ENCODE data around the gene C5orf22. TPM values are rescaled to one million over a fixed set of nuclear protein-coding genes. Genes with fewer than 3 reads are reported as not detected.

Gene C5orf22
- total and polyA plus RNA-seq, 2 of the 4 experiments (the other 2 are of a cell fraction) = 11.2 to 19.9 TPM

- CTCF ChIA-PET = no interaction called here
- 96% methylated on average over 9 of the region's 10 CpGs; no CpG with 5 or more reads in 1 of the 2 experiments for WGBS, 2 experiments (ENCODE audit: extremely low coverage in 2 of 2, insufficient read length in 1 of 2)
These were observed 27.6 kb upstream of the C5orf22 start for GRCh38 chr5:31504529-31504928.

More at GRCh38 chr5:31504529-31504928, 27.6 kb upstream of the C5orf22 start:
- DNase-seq (no peak), ATAC-seq (ENCODE audit: low read depth) (no peak)
- Histone ChIP-seq H3K4ac (ENCODE audit: low read depth, low read length) (no peak overlapping the region), H4K20me1 (ENCODE audit: insufficient read depth, low read length) (no peaks in the 10 kb centered on the region), H2BK20ac (ENCODE audit: low read depth, low read length) (no peak overlapping the region), H3K4me3 (ENCODE audit: insufficient read depth, low read depth, low read length) (no peak overlapping the region), H4K5ac (ENCODE audit: low read depth, low read length) (no peak overlapping the region), H2BK15ac (ENCODE audit: low read depth, low read length) (no peak overlapping the region), H3K4me2 (ENCODE audit: low read depth, low read length) (no peak overlapping the region), H4K91ac (ENCODE audit: insufficient read depth, low read depth, low read length) (no peak overlapping the region), H3K27me3 (ENCODE audit: control insufficient read depth, insufficient read depth, low read length) (no peaks in the 10 kb centered on the region), H2AFZ (replicated peaks; ENCODE audit: low read length, poor library complexity) (no peak overlapping the region), H4K8ac (ENCODE audit: low read depth in 2 of 2, low read length in 2 of 2) (no peak overlapping the region), H3K27ac (ENCODE audit: insufficient read depth, low read length) (no peak overlapping the region), H3K9ac (ENCODE audit: low read depth, low read length) (no peak overlapping the region), H3K14ac (replicated peaks; ENCODE audit: low read depth, low read length) (no peak overlapping the region), H3K18ac (ENCODE audit: low read depth, low read length) (no peak overlapping the region), H3K36me3 (ENCODE audit: control insufficient read depth, insufficient read depth, low read length) (peaks cover 51% of the 10 kb centered on the region), H3K23ac (ENCODE audit: low read depth, low read length) (no peak overlapping the region), H2BK5ac (ENCODE audit: low read depth, low read length, poor library complexity, severe bottlenecking) (no peak overlapping the region), H2BK120ac (ENCODE audit: low read depth, low read length) (no peak overlapping the region), H3K79me1 (ENCODE audit: low read depth in 1 of 2, low read length in 2 of 2) (peaks cover 0 to 8% of the 10 kb centered on the region in 2 experiments; a peak in 2 of 4 replicates), H3K56ac (ENCODE audit: extremely low read depth, insufficient read depth, low read length) (no peak overlapping the region), H2AK9ac (replicated peaks; ENCODE audit: low read depth, low read length, poor library complexity) (no peak overlapping the region), H3K4me1 (ENCODE audit: control insufficient read depth, insufficient read depth, low read length) (no peaks in the 10 kb centered on the region), H2AK5ac (ENCODE audit: low read depth, low read length) (no peak overlapping the region), H3K9me1 (ENCODE audit: insufficient read depth, low read length) (peaks cover 9% of the 10 kb centered on the region; the same call in 1 of the 2 replicates), H3K9me3 (ENCODE audit: control insufficient read depth, insufficient read depth, low read length) (no peaks in the 10 kb centered on the region)
- in situ Hi-C loops (cut with MboI; ENCODE audit: low sequenced_read_pairs) = no loop called here
- TF ChIP-seq BHLHE40 (IDR thresholded peaks at IDR 0.05; ENCODE audit: low read depth, low read length) = no peak
- no peak for TF ChIP-seq FOS (IDR thresholded peaks at IDR 0.05; ENCODE audit: low read depth, low read length)
- no peak for TF ChIP-seq ELK1 (IDR thresholded peaks at IDR 0.05; ENCODE audit: borderline replicate concordance, low read depth, low read length)
- no peak for TF ChIP-seq POLR2A (IDR thresholded peaks at IDR 0.05; ENCODE audit: low read depth, low read length)
- no peak for TF ChIP-seq RAD21 (IDR thresholded peaks at IDR 0.05; ENCODE audit: low read length)
- TF ChIP-seq RFX5 (IDR thresholded peaks at IDR 0.05; ENCODE audit: low read depth, low read length) = no peak
- no peak for TF ChIP-seq RCOR1 (IDR thresholded peaks at IDR 0.05; ENCODE audit: insufficient replicate concordance, low read length)
- TF ChIP-seq, protein P1, sequence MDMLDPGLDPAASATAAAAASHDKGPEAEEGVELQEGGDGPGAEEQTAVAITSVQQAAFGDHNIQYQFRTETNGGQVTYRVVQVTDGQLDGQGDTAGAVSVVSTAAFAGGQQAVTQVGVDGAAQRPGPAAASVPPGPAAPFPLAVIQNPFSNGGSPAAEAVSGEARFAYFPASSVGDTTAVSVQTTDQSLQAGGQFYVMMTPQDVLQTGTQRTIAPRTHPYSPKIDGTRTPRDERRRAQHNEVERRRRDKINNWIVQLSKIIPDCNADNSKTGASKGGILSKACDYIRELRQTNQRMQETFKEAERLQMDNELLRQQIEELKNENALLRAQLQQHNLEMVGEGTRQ (IDR thresholded peaks at IDR 0.05; ENCODE audit: low read depth, low read length) = no peak
- TF ChIP-seq CHD1 (IDR thresholded peaks at IDR 0.05; ENCODE audit: low read depth, low read length) = no peak
- no peak for TF ChIP-seq SMC3 (IDR thresholded peaks at IDR 0.05; ENCODE audit: low read depth, low read length)
- POLR2A ChIA-PET (ENCODE audit: unreplicated experiment) = no interaction called here
- dilution Hi-C loops (cut with HindIII; ENCODE audit: low sequenced_read_pairs, unreplicated experiment) = no loop called here
- BruUV-seq (replicated peaks) = no TSS peak
- intact Hi-C loops (cut with micrococcal nuclease) = no loop called here
